GM13976 (cell line): ENCODE data around the gene CFL1.
A peak's percentile ranks its signal among the peaks of the same experiment; 100 is the strongest.

ENCODE experiments used
- DNase-seq: peaks from one replicate; pipeline ENCODE4 v3.0.0; 2012; ENCODE audit warnings: low spot score
- CTCF ChIP-seq: IDR thresholded peaks from 2 replicates; pipeline ENCODE4 v1.5.1; 2012; ENCODE audit warnings: borderline replicate concordance, mild to moderate bottlenecking; ENCODE audit not compliant: insufficient read depth; ENCODE audit errors: extremely low read depth, missing control alignments, control extremely low read depth
- in situ Hi-C: fragments of 300-500 bp; cut with MboI; formaldehyde crosslinking; loops from one replicate; pipeline ENCODE4 v1.12.0; 2022; ENCODE audit warnings: low sequenced_read_pairs, mixed read lengths, inconsistent platforms; ENCODE audit not compliant: unreplicated experiment

The CFL1 gene

GRCh38 chr11:65860278-65861164 lies 2.5 kb upstream of the CFL1 start, which contains the start of gene MUS81:
Gene MUS81 (plus strand): TSS chr11:65860433. CDS start chr11:65860754, 321 bp downstream.
- in situ Hi-C loops = no loop called here
- DNase-seq = peak; percentile 94
- peak; percentile 91 for TF ChIP-seq CTCF

GRCh38 chr11:65859812-65860277 lies 1.9 kb upstream of the CFL1 start:
- in situ Hi-C loops = no loop called here
- no peak for TF ChIP-seq CTCF
- no peak for DNase-seq

GRCh38 chr11:65859095-65859811 lies 1.3 kb upstream of the CFL1 start:
- peak; percentile 95 for DNase-seq
- TF ChIP-seq CTCF = no peak
- in situ Hi-C loops = no loop called here

- in situ Hi-C loops = no loop called here
- no peak for DNase-seq
- no peak for TF ChIP-seq CTCF
Observed at GRCh38 chr11:65858681-65859087, 704 bp upstream of the CFL1 start.

- in situ Hi-C loops = no loop called here
- no peak for TF ChIP-seq CTCF
- DNase-seq = no peak
Observed at GRCh38 chr11:65857500-65857852, 504 bp downstream of the CFL1 start.

GRCh38 chr11:65856689-65857499 lies 1.1 kb downstream of the CFL1 start:
- in situ Hi-C loops = no loop called here
- no peak for TF ChIP-seq CTCF
- peak; percentile 82 for DNase-seq
